IPS-20b (cell line): ENCODE results near the gene NME7.
"Not testable (repeated sequence)": the region's sequence is repeated elsewhere in the genome, so short reads cannot be mapped to it uniquely, and the experiment has no call there.

Experiments
- H3K27ac ChIP-seq: one replicate; pipeline ENCODE4 v1.5.1; 2013; ENCODE audit warnings: low read length
- H3K27me3 ChIP-seq: 2 replicates; pipeline ENCODE4 v1.6.1; 2013; ENCODE audit warnings: mild to moderate bottlenecking, low read length, inconsistent platforms; ENCODE audit not compliant: insufficient read depth
- H3K36me3 ChIP-seq: 2 replicates; pipeline ENCODE4 v1.6.1; 2013; ENCODE audit warnings: low read depth, mild to moderate bottlenecking, inconsistent platforms, low read length, moderate library complexity; ENCODE audit not compliant: insufficient read depth
- H3K4me1 ChIP-seq: 2 replicates; pipeline ENCODE4 v1.6.1; 2013; ENCODE audit warnings: mild to moderate bottlenecking, control low read depth, inconsistent platforms, low read length, moderate library complexity; ENCODE audit not compliant: insufficient read depth
- H3K4me3 ChIP-seq: 2 replicates; pipeline ENCODE4 v1.5.1; 2013; ENCODE audit warnings: mild to moderate bottlenecking, low read length, inconsistent platforms
- H3K9ac ChIP-seq: 2 replicates; pipeline ENCODE4 v1.6.1; 2013; ENCODE audit warnings: low read depth, mild to moderate bottlenecking, inconsistent platforms, low read length, moderate library complexity
- H3K9me3 ChIP-seq: 2 replicates; pipeline ENCODE4 v1.6.1; 2013; ENCODE audit warnings: mild to moderate bottlenecking, low read depth, low read length, inconsistent platforms; ENCODE audit not compliant: insufficient read depth

NME7 gene

GRCh38 chr1:169340882-169341281, 26.7 kb downstream of the NME7 start:
- Histone ChIP-seq H3K36me3 (no peaks in the 10 kb centered on the region; the same call in 1 of the 2 replicates), H3K4me3 (no peak overlapping the region), H3K27ac (no peak overlapping the region), H3K27me3 (no peaks in the 10 kb centered on the region), H3K9ac (no peak overlapping the region), H3K9me3 (peaks cover 13% of the 10 kb centered on the region), H3K4me1 (no peaks in the 10 kb centered on the region; the same call in 1 of the 2 replicates)

GRCh38 chr1:169339773-169340172, 27.8 kb downstream of the NME7 start:
- Histone ChIP-seq H3K36me3 (no peaks in the 10 kb centered on the region; the same call in 1 of the 2 replicates), H3K9ac (no peak overlapping the region), H3K27me3 (no peaks in the 10 kb centered on the region), H3K4me3 (no peak overlapping the region), H3K4me1 (no peaks in the 10 kb centered on the region; the same call in 1 of the 2 replicates), H3K9me3 (peaks cover 13% of the 10 kb centered on the region), H3K27ac (no peak overlapping the region)

DNA sequence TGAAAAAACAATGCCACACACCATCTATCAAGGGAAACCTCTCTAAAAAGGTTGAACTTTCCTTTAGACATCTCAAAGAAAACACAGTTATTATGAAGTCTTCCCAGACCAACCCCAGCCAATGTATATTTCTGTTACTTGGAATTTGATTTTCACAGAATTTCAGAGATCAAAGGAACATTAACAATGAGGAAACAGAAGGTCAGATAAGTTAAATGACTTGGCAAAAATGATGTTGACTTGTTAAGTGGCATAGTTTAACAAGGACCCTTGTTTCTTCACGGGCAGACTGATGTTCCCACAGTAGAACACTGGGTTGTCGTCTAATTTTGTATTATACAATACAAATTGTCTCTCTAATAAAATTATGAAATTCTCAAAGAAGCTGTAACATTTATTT, 29.0 kb downstream of the NME7 start:
- H3K27ac ChIP-seq, result no peak overlapping the region
- no peaks in the 10 kb centered on the region for H3K27me3 ChIP-seq
- H3K9me3 ChIP-seq, result peaks cover 13% of the 10 kb centered on the region
- H3K36me3 ChIP-seq, result no peaks in the 10 kb centered on the region; the same call in 1 of the 2 replicates
- no peaks in the 10 kb centered on the region; the same call in 1 of the 2 replicates for H3K4me1 ChIP-seq
- H3K4me3 ChIP-seq, result no peak overlapping the region
- H3K9ac ChIP-seq, result no peak overlapping the region

DNA sequence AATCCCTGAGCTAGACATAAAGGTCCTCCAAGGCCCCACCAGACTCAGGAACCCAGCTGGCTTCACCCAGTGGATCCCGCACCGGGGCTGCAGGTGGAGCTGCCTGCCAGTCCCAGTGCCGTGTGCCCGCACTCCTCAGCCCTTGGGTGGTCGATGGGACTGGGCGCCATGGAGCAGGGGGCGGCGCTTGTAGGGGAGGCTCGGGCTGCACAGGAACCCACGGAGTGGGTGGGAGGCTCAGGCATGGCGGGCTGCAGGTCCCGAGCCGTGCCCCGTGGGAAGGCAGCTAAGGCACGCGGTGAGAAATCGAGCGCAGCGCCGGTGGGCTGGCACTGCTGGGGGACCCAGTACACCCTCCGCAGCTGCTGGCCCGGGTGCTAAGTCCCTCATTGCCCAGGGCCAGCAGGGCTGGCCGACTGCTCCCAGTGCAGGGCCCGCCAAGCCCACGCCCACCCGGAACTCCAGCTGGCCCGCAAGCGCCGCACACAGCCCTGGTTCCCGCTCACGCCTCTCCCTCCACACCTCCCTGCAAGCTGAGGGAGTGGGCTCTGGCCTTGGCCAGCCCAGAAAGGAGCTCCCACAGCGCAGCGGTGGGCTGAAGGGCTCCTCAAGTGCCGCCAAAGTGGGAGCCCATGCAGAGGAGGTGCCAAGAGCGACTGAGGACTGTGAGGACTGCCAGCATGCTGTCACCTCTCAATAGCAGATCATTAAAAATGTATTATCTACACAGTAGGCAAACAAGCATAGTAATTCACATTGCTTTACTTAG, 30.5 kb downstream of the NME7 start:
- not testable (repeated sequence) for H3K4me1 ChIP-seq, H3K27me3 ChIP-seq, H3K9ac ChIP-seq, H3K4me3 ChIP-seq, H3K36me3 ChIP-seq, H3K27ac ChIP-seq
- H3K9me3 ChIP-seq, result peaks cover 13% of the 10 kb centered on the region

DNA sequence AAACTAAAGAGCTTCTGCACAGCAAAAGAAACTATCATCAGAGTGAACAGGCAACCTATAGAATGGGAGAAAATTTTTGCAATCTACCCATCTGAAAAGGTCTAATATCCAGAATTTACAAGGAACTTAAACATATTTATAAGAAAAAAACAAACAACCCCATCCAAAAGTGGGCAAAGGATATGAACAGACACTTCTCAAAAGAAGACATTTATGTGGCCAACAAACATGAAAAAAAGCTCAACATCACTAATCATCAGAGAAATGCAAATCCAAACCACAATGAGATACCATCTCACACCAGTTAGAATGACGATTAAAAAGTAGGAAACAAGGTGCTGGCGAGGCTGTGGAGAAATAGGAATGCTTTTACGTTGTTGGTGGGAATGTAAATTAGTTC, 32.9 kb downstream of the NME7 start:
- H3K27me3 ChIP-seq, H3K4me1 ChIP-seq, H3K36me3 ChIP-seq, H3K4me3 ChIP-seq, H3K9me3 ChIP-seq, H3K27ac ChIP-seq, H3K9ac ChIP-seq: not testable (repeated sequence)

DNA sequence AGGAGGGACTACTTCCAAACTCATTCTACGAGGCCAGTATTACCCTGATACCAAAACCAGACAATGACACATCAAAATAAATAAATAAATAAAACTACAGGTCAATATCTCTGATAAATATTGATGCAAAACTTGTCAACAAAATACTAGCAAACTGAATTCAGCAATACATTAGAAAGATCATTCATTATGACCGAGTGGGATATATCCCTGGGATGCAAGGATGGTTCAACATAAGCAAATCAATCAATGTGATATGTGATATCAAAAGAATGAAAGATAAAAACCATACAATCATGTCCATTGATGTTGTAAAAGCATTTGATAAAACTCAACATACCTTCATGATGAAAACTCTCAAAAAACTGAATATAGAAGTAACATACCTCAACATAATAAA, 36.7 kb downstream of the NME7 start:
- H3K27me3 ChIP-seq, result no peaks in the 10 kb centered on the region
- no peaks in the 10 kb centered on the region for H3K9me3 ChIP-seq
- H3K9ac ChIP-seq, result no peak overlapping the region
- H3K36me3 ChIP-seq, result no peaks in the 10 kb centered on the region
- no peak overlapping the region for H3K4me3 ChIP-seq
- H3K27ac ChIP-seq, result no peak overlapping the region
- H3K4me1 ChIP-seq, result peaks cover 2% of the 10 kb centered on the region; the same call in 1 of the 2 replicates

GRCh38 chr1:169329383-169329782, 38.2 kb downstream of the NME7 start:
- Histone ChIP-seq H3K27me3 (no peaks in the 10 kb centered on the region), H3K36me3 (no peaks in the 10 kb centered on the region), H3K9ac (no peak overlapping the region), H3K27ac (no peak overlapping the region), H3K4me1 (peaks cover 14% of the 10 kb centered on the region; the same call in 1 of the 2 replicates), H3K9me3 (no peaks in the 10 kb centered on the region), H3K4me3 (no peak overlapping the region)

- no peaks in the 10 kb centered on the region for H3K36me3 ChIP-seq
- no peak overlapping the region for H3K27ac ChIP-seq
- peaks cover 16% of the 10 kb centered on the region; the same call in 1 of the 2 replicates for H3K4me1 ChIP-seq
- H3K9ac ChIP-seq, result no peak overlapping the region
- no peaks in the 10 kb centered on the region for H3K9me3 ChIP-seq
- no peak overlapping the region for H3K4me3 ChIP-seq
- no peaks in the 10 kb centered on the region for H3K27me3 ChIP-seq
These were observed 39.7 kb downstream of the NME7 start for GRCh38 chr1:169327875-169328274.

DNA sequence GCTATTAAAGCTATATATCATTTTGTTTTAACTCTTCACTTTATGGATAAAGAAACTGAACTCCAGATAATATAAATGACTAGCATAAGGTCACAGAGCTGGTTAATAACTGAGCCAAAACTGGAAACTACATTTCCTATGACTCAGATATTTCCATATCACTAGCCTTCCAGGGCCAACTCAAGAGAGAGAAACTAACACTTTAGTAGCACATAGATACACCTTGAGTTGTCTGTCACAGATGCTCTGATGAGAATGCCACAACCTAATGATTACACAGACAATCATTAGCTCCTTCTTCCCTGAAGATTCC, 40.7 kb downstream of the NME7 start:
- Histone ChIP-seq H3K36me3 (no peaks in the 10 kb centered on the region), H3K9ac (no peak overlapping the region), H3K9me3 (no peaks in the 10 kb centered on the region), H3K4me3 (no peak overlapping the region), H3K27me3 (no peaks in the 10 kb centered on the region), H3K4me1 (peaks cover 16% of the 10 kb centered on the region; the same call in 1 of the 2 replicates), H3K27ac (no peak overlapping the region)

DNA sequence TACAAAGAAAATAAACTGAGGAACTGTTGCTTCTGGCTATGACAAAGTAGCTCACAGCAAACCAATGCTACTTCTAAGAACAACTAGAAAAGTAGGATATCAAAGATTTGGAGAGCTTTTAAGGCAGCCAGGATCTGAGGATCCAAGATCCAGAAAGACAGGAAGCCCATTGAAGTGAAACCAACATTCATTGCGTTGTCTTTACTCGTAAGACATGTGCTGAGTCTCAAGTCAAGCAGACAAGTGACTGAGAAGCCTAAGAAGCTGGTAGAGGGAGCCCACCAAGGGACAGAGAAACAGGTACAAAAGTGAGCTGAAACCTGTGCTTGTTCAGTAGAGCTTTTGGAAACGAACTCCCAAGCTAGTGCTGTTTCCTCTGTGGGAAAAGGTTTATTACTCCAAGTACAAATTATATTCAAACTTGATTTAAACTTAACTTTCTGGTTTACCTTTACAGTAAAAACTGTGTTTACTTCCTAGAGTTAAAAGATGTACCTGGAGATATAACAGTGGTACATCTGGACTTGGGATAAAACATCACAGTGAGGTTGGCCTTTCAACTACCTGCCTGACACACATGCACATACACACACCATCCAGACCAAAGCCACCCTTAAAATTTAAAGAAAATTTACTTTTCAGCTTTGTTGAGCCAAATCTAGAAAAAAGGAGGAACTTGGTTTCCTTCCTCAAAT, 41.2 kb downstream of the NME7 start:
- H3K27ac ChIP-seq, result no peak overlapping the region
- no peaks in the 10 kb centered on the region for H3K27me3 ChIP-seq
- H3K4me3 ChIP-seq, result no peak overlapping the region
- H3K9ac ChIP-seq, result no peak overlapping the region
- H3K4me1 ChIP-seq, result peaks cover 16% of the 10 kb centered on the region; the same call in 1 of the 2 replicates
- H3K9me3 ChIP-seq, result no peaks in the 10 kb centered on the region
- H3K36me3 ChIP-seq, result no peaks in the 10 kb centered on the region

DNA sequence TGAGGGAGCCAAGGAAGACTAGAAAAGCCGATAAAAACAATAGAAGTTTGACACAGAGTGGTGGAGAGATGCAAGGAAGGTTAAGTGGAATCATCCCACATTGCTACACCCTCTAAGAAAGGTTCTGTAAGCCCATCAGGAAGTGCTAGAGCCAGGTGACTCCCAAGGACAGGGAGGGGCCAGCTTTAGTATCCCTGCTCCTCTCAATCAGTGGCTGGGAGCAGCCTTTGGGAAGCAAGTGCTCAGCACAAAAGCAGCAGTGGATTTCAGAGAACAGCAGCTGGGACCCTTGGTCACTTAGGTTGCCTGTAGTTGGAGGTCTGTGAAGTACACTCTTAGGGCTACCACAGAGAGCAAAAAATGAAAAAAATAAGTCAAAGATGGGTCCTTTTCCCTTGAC, 42.5 kb downstream of the NME7 start:
- no peak overlapping the region for H3K27ac ChIP-seq
- H3K36me3 ChIP-seq, result no peaks in the 10 kb centered on the region
- no peak overlapping the region for H3K4me3 ChIP-seq
- no peaks in the 10 kb centered on the region for H3K27me3 ChIP-seq
- no peaks in the 10 kb centered on the region for H3K9me3 ChIP-seq
- no peak overlapping the region for H3K9ac ChIP-seq
- peaks cover 16% of the 10 kb centered on the region; the same call in 1 of the 2 replicates for H3K4me1 ChIP-seq

DNA sequence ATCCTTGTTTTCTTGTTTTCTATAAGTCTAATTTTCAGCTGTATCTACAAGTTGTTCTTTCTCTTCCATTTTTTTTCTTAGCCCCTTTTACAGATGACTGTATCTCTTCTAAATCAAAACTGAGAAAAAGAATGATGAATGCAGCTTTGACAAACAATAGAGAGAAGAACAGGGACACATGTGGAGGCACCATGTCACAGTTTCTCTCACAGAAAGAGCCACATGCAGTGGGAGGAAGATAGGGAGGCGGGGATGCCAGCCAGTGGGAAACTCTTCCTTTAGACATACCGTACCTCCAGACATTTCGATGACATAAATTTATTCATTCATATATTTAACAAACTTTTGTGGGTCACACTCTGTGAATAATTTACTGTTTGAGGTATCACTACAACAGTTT, 45.5 kb downstream of the NME7 start:
- no peak overlapping the region for H3K27ac ChIP-seq
- H3K9ac ChIP-seq, result no peak overlapping the region

More for the DNA sequence above, 45.5 kb downstream of the NME7 start:
- Histone ChIP-seq H3K36me3 (no peaks in the 10 kb centered on the region), H3K9me3 (no peaks in the 10 kb centered on the region), H3K4me3 (no peak overlapping the region), H3K4me1 (peaks cover 14% of the 10 kb centered on the region; the same call in 1 of the 2 replicates), H3K27me3 (no peaks in the 10 kb centered on the region)
